Esophagus muscularis mucosa (tissue), 3 donors: Measurements from ENCODE around the gene A1BG.

Experiments
- POLR2A ChIP-seq: fragments of 450-650 bp; IDR thresholded peaks from one replicate; pipeline ENCODE4 v1.6.1; 2017; ENCODE audit warnings: antibody characterized with exemption, moderate library complexity, mild to moderate bottlenecking, low read depth
- POLR2AphosphoS5 ChIP-seq, 2 donors: sonication (generic); formaldehyde crosslinking; IDR thresholded peaks; one replicate each; pipeline ENCODE4 v1.6.1; 2017; ENCODE audit warnings: antibody characterized with exemption in 2 of 2
- TF ChIP-seq, protein P1 (sequence below), 3 experiments: fragments of 200-600 bp in 2 of 3; fragments of 450-650 bp in 1 of 3; sonication (generic) in 2 of 3; IDR thresholded peaks; one replicate each; pipeline ENCODE4 v1.5.1; 2017 to 2019; ENCODE audit warnings: antibody characterized with exemption in 3 of 3, mild to moderate bottlenecking in 2 of 3, moderate library complexity in 1 of 3

DNA sequence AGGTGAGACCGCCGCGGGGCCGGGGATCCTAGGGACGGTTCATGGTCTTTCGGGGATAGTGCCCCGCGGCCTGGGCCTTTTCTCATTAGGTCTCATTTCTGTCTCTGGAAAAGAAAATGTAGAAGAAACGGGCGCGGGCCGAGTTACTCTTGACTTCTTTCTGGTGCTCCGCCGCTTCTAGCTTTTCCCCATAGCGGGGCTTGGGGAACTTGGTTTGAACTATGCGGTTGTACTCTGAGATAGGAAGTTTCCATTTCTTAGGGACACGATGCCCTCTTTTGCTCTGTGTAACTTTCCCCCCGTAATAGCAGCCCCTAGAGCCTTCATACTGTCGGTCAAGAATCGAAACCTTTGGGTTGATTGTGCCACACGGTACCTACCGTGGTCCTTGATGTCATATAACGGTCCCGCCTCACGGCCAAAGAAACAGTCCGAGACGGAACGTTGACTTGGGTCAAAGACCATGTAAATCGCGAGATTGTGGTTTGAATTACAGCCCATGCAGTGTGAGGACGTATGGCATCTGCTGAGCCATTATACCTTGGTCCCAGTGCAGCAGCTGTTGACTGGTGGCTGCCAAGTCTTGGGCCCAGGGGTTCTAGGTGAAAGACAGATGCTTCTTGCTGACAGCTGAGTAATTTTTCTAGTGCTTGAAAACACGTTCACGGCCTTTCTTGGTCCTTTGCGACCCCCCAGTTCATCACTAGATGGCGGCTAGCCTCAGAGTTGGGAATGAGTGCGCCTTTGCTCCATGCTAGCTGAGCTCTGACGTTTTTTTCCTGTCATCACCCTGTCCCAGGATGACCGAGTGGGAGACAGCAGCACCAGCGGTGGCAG, 34.3 kb upstream of the A1BG start:
- TF ChIP-seq POLR2AphosphoS5 (IDR thresholded peaks at IDR 0.05) (no peak), POLR2A (no peak)
- TF ChIP-seq, protein P1, sequence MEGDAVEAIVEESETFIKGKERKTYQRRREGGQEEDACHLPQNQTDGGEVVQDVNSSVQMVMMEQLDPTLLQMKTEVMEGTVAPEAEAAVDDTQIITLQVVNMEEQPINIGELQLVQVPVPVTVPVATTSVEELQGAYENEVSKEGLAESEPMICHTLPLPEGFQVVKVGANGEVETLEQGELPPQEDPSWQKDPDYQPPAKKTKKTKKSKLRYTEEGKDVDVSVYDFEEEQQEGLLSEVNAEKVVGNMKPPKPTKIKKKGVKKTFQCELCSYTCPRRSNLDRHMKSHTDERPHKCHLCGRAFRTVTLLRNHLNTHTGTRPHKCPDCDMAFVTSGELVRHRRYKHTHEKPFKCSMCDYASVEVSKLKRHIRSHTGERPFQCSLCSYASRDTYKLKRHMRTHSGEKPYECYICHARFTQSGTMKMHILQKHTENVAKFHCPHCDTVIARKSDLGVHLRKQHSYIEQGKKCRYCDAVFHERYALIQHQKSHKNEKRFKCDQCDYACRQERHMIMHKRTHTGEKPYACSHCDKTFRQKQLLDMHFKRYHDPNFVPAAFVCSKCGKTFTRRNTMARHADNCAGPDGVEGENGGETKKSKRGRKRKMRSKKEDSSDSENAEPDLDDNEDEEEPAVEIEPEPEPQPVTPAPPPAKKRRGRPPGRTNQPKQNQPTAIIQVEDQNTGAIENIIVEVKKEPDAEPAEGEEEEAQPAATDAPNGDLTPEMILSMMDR (IDR thresholded peaks at IDR 0.05), result no peak
